Keratinocyte (primary cell): Measurements from ENCODE around the gene CENPL.

Experiments used
- CTCF ChIP-seq, 3 experiments: IDR thresholded peaks in 1 of 3; conservative IDR thresholded peaks in 1 of 3; optimal IDR thresholded peaks in 1 of 3; 2 replicates in 2 of 3; 3 replicates in 1 of 3; pipeline versions ENCODE3 to v1.5.1; 2011; ENCODE audit warnings: low read length in 3 of 3, mild to moderate bottlenecking in 3 of 3, moderate library complexity in 2 of 3, control low read depth in 1 of 3, inconsistent platforms in 1 of 3; ENCODE audit not compliant: insufficient read depth in 2 of 3; ENCODE audit errors: extremely low read depth in 1 of 3
- EZH2 ChIP-seq: IDR thresholded peaks from one replicate; pipeline ENCODE4 v1.6.1; 2012; ENCODE audit warnings: inconsistent platforms, mild to moderate bottlenecking, low read length, moderate library complexity

GRCh38 chr1:173871091-173871490, 46.4 kb upstream of the CENPL start:
- TF ChIP-seq CTCF (optimal IDR thresholded peaks at IDR 0.05 in 1 of 3, IDR thresholded peaks at IDR 0.05 in 1 of 3, conservative IDR thresholded peaks at IDR 0.05 in 1 of 3; ENCODE audit: extremely low read depth in 1 of 3, insufficient read depth in 2 of 3, low read length in 3 of 3) (no peak), EZH2 (no peak)
